ENCODE data around the gene PRKCB.

DNA sequence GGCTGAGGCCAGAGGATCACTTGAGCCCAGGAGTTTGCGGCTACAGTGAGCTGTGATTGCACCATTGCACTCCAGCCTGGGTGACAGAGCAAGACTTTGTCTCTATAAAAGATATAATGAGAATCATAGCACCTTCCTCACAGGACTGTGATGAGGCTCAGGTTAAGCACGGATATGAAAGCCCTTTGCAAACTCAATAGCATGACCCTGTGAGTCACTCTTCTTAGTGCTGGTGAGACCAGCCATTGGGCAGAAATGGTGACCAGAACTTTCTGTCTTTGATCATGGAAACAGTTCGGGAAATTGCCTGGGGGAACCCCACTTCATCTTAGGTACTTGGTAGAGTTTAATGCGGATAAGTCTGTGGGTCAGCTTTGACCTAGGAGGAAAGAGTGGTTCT lies 144.2 kb downstream of the PRKCB start:
- TF ChIP-seq CTCF (IDR thresholded peaks at IDR 0.05 in 4 of 5, conservative IDR thresholded peaks at IDR 0.05 in 1 of 5), result no peak
- TF ChIP-seq POLR2A (IDR thresholded peaks at IDR 0.05), result no peak

All from gastrocnemius medialis (tissue), 4 donors.